BLaER1 (cell line): ENCODE data around the gene MAFF.
A peak's percentile ranks its signal among the peaks of the same experiment; 100 is the strongest.
"Not testable (repeated sequence)": the region's sequence is repeated elsewhere in the genome, so short reads cannot be mapped to it uniquely, and the experiment has no call there.

Source experiments
- H3K27ac ChIP-seq: shearing (Covaris generic); formaldehyde crosslinking; 2 replicates; pipeline ENCODE4 v1.8.1; 2022
- H3K27me3 ChIP-seq: shearing (Covaris generic); formaldehyde crosslinking; 2 replicates; pipeline ENCODE4 v1.8.1; 2022
- H3K36me3 ChIP-seq: shearing (Covaris generic); formaldehyde crosslinking; 2 replicates; pipeline ENCODE4 v1.8.1; 2022
- H3K4me1 ChIP-seq: shearing (Covaris generic); formaldehyde crosslinking; 2 replicates; pipeline ENCODE4 v1.8.1; 2022
- H3K4me2 ChIP-seq: shearing (Covaris generic); formaldehyde crosslinking; 2 replicates; pipeline ENCODE4 v1.8.1; 2022
- H3K4me3 ChIP-seq: shearing (Covaris generic); formaldehyde crosslinking; 2 replicates; pipeline ENCODE4 v1.8.1; 2022
- H3K9ac ChIP-seq: shearing (Covaris generic); formaldehyde crosslinking; 2 replicates; pipeline ENCODE4 v1.8.1; 2022
- H3K9me3 ChIP-seq: shearing (Covaris generic); formaldehyde crosslinking; 2 replicates; pipeline ENCODE4 v1.8.1; 2022
- H4K20me1 ChIP-seq: shearing (Covaris generic); formaldehyde crosslinking; 2 replicates; pipeline ENCODE4 v1.8.1; 2022
- Cebpa-rat ChIP-seq: shearing (Covaris generic); IDR thresholded peaks from 2 replicates; pipeline ENCODE4 v1.8.1; 2022

The MAFF gene

GRCh38 chr22:38201711-38202436 is at the start of gene MAFF:
Gene MAFF, plus strand, starts transcription at chr22:38201994. Its CDS starts 11,860 bp downstream, at chr22:38213854.
- Histone ChIP-seq H3K4me2 (peak within 1 kb of the TSS; percentile 100), H3K4me1 (peaks cover 84% of the 10 kb centered on the region), H3K9me3 (no peaks in the 10 kb centered on the region), H3K9ac (peak within 1 kb of the TSS; percentile 78), H4K20me1 (peaks cover 35% of the 10 kb centered on the region), H3K27ac (peak within 1 kb of the TSS; percentile 69), H3K4me3 (peak within 1 kb of the TSS; percentile 83), H3K27me3 (no peaks in the 10 kb centered on the region), H3K36me3 (no peaks in the 10 kb centered on the region)
- TF ChIP-seq Cebpa-rat = no peak

GRCh38 chr22:38153821-38154562 is 47.8 kb upstream of the MAFF start:
- no peak for TF ChIP-seq Cebpa-rat
- Histone ChIP-seq H3K9ac (no peak overlapping the region), H3K27ac (no peak overlapping the region), H3K27me3 (no peaks in the 10 kb centered on the region), H4K20me1 (peaks cover 9% of the 10 kb centered on the region; the same call in 1 of the 2 replicates), H3K4me2 (peak overlapping the region; percentile 30; the same call in 1 of the 2 replicates), H3K4me1 (peaks cover 46% of the 10 kb centered on the region), H3K9me3 (peaks cover 9% of the 10 kb centered on the region; the same call in 1 of the 2 replicates), H3K4me3 (no peak overlapping the region), H3K36me3 (peaks cover 11% of the 10 kb centered on the region; the same call in 1 of the 2 replicates)

GRCh38 chr22:38154563-38154915 is 47.3 kb upstream of the MAFF start:
- peak overlapping the region; percentile 30; the same call in 1 of the 2 replicates for H3K4me2 ChIP-seq
- H3K9me3 ChIP-seq, H3K27me3 ChIP-seq, H3K4me3 ChIP-seq, H3K9ac ChIP-seq, H3K27ac ChIP-seq, H4K20me1 ChIP-seq: not testable (repeated sequence)
- peaks cover 11% of the 10 kb centered on the region; the same call in 1 of the 2 replicates for H3K36me3 ChIP-seq
- peaks cover 44% of the 10 kb centered on the region for H3K4me1 ChIP-seq

GRCh38 chr22:38155703-38156102 is 46.1 kb upstream of the MAFF start:
- Histone ChIP-seq H3K27me3 (no peaks in the 10 kb centered on the region), H4K20me1 (peaks cover 9% of the 10 kb centered on the region; the same call in 1 of the 2 replicates), H3K36me3 (peaks cover 11% of the 10 kb centered on the region; the same call in 1 of the 2 replicates), H3K4me1 (peaks cover 40% of the 10 kb centered on the region), H3K9me3 (peaks cover 9% of the 10 kb centered on the region; the same call in 1 of the 2 replicates), H3K4me2 (no peak overlapping the region), H3K9ac (no peak overlapping the region), H3K4me3 (no peak overlapping the region), H3K27ac (no peak overlapping the region)
- TF ChIP-seq Cebpa-rat = no peak

GRCh38 chr22:38162881-38163843 is 38.6 kb upstream of the MAFF start:
- Histone ChIP-seq H3K4me1 (peaks cover 77% of the 10 kb centered on the region), H4K20me1 (peaks cover 44% of the 10 kb centered on the region), H3K4me2 (peak overlapping the region; percentile 81), H3K4me3 (peak overlapping the region; percentile 5; the same call in 1 of the 2 replicates), H3K27ac (peak overlapping the region; percentile 45), H3K27me3 (no peaks in the 10 kb centered on the region), H3K9ac (peak overlapping the region; percentile 48; the same call in 1 of the 2 replicates), H3K36me3 (peaks cover 41% of the 10 kb centered on the region), H3K9me3 (no peaks in the 10 kb centered on the region)
- TF ChIP-seq Cebpa-rat = no peak

- H3K4me3 ChIP-seq = no peak overlapping the region
- H4K20me1 ChIP-seq = peaks cover 44% of the 10 kb centered on the region
- H3K4me2 ChIP-seq = peak overlapping the region; percentile 81
- peaks cover 49% of the 10 kb centered on the region for H3K36me3 ChIP-seq
- H3K27ac ChIP-seq = peak overlapping the region; percentile 45
- peaks cover 80% of the 10 kb centered on the region for H3K4me1 ChIP-seq
- no peaks in the 10 kb centered on the region for H3K27me3 ChIP-seq
- H3K9ac ChIP-seq = peak overlapping the region; percentile 48; the same call in 1 of the 2 replicates
- no peaks in the 10 kb centered on the region for H3K9me3 ChIP-seq
- no peak for TF ChIP-seq Cebpa-rat
Observed at GRCh38 chr22:38163844-38164550, 37.8 kb upstream of the MAFF start.

- Histone ChIP-seq H3K9ac (no peak overlapping the region), H3K27ac (no peak overlapping the region), H4K20me1 (peaks cover 44% of the 10 kb centered on the region), H3K9me3 (no peaks in the 10 kb centered on the region), H3K4me2 (peak overlapping the region; percentile 81; the same call in 1 of the 2 replicates), H3K4me1 (peaks cover 75% of the 10 kb centered on the region), H3K36me3 (peaks cover 54% of the 10 kb centered on the region), H3K27me3 (no peaks in the 10 kb centered on the region), H3K4me3 (no peak overlapping the region)
- TF ChIP-seq Cebpa-rat = no peak
Observed at GRCh38 chr22:38164551-38164918, 37.3 kb upstream of the MAFF start.

- H4K20me1 ChIP-seq = peaks cover 44% of the 10 kb centered on the region
- no peak overlapping the region for H3K9ac ChIP-seq
- no peak overlapping the region for H3K4me2 ChIP-seq
- H3K27me3 ChIP-seq = no peaks in the 10 kb centered on the region
- H3K4me3 ChIP-seq = no peak overlapping the region
- no peak overlapping the region for H3K27ac ChIP-seq
- no peaks in the 10 kb centered on the region for H3K9me3 ChIP-seq
- peaks cover 64% of the 10 kb centered on the region for H3K4me1 ChIP-seq
- peaks cover 56% of the 10 kb centered on the region for H3K36me3 ChIP-seq
- TF ChIP-seq Cebpa-rat = no peak
Observed at GRCh38 chr22:38165922-38166593, 35.7 kb upstream of the MAFF start.
